B cell (primary cell): ENCODE measurements around the gene IKBKE. TPM values are rescaled to one million over a fixed set of nuclear protein-coding genes. Genes with fewer than 3 reads are reported as not detected.

Experiments used
- ATAC-seq: fragments of 200-7000 bp; cut with Tn5 transposase; one replicate; pipeline ENCODE4 v1.10.0; 2021; ENCODE audit warnings: low read depth, mild to moderate bottlenecking, moderate number of reproducible peaks, moderate library complexity
- CTCF ChIA-PET: fragments of 350-600 bp; sonication (Branson Sonifier 250); formaldehyde crosslinking; loops from one replicate; lab custom pipeline; 2021; ENCODE audit warnings: antibody characterized with exemption, inconsistent platforms; lab: Charles Lee
- POLR2A ChIA-PET: fragments of 350-600 bp; sonication (Branson Sonifier 250); formaldehyde crosslinking; loops from one replicate; lab custom pipeline; 2021; ENCODE audit warnings: antibody characterized with exemption; lab: Charles Lee
- DNase-seq: peaks from one replicate; pipeline ENCODE4 v3.0.0; 2013
- H2AFZ ChIP-seq: 2 replicates; pipeline ENCODE4 v1.6.1; 2012; ENCODE audit warnings: mild to moderate bottlenecking, low read depth, low read length; ENCODE audit not compliant: insufficient read depth, poor library complexity, severe bottlenecking
- H3K27ac ChIP-seq, 2 donors: 1 replicate in 1 of 2; 2 replicates in 1 of 2; pipeline ENCODE4 v1.5.1; 2012 to 2013; ENCODE audit warnings: low read length in 2 of 2, mild to moderate bottlenecking in 2 of 2, moderate library complexity in 1 of 2
- H3K27me3 ChIP-seq, 4 experiments: fragments of 200-600 bp in 1 of 4; sonication (generic) in 1 of 4; replicated peaks in 1 of 4; 1 replicate in 2 of 4; 2 replicates in 2 of 4; pipeline versions ENCODE4 v1.6.1 to v1.7.0; 2013 to 2016; ENCODE audit warnings: low read length in 3 of 4, mild to moderate bottlenecking in 2 of 4, mixed read lengths in 1 of 4, moderate library complexity in 1 of 4; ENCODE audit not compliant: insufficient read depth in 4 of 4, control insufficient read depth in 3 of 4; ENCODE audit errors: control extremely low read depth in 1 of 4
- H3K36me3 ChIP-seq, 2 experiments: replicated peaks in 1 of 2; 1 replicate in 1 of 2; 2 replicates in 1 of 2; pipeline versions ENCODE4 v1.6.1 to v1.7.1; 2013; ENCODE audit warnings: low read length in 1 of 2; ENCODE audit not compliant: insufficient read depth in 2 of 2, control insufficient read depth in 1 of 2; ENCODE audit errors: control extremely low read depth in 1 of 2, extremely low read depth in 1 of 2
- H3K4me1 ChIP-seq, 2 donors: fragments of 200-600 bp in 1 of 2; sonication (generic) in 1 of 2; 1 replicate in 1 of 2; 2 replicates in 1 of 2; pipeline versions ENCODE4 v1.5.1 to v1.6.1; 2013 to 2017; ENCODE audit warnings: low read length in 2 of 2; ENCODE audit not compliant: control insufficient read depth in 2 of 2, insufficient read depth in 2 of 2
- H3K4me2 ChIP-seq: replicated peaks from 2 replicates; pipeline ENCODE3; 2012; ENCODE audit warnings: mild to moderate bottlenecking, low read depth, low read length; ENCODE audit not compliant: poor library complexity, severe bottlenecking
- H3K4me3 ChIP-seq, 5 experiments: fragments of 200-600 bp in 1 of 5; sonication (generic) in 1 of 5; 1 replicate in 3 of 5; 2 replicates in 2 of 5; pipeline versions ENCODE4 v1.5.1 to v1.7.0; 2011 to 2016; ENCODE audit warnings: low read length in 4 of 5, mild to moderate bottlenecking in 4 of 5, low read depth in 2 of 5, control low read depth in 1 of 5, moderate library complexity in 1 of 5; ENCODE audit not compliant: insufficient read depth in 1 of 5; ENCODE audit errors: control extremely low read depth in 1 of 5, extremely low read depth in 1 of 5
- H3K79me2 ChIP-seq: fragments of 200-600 bp; sonication (generic); one replicate; pipeline ENCODE4 v1.6.0; 2016; ENCODE audit warnings: low read length; ENCODE audit not compliant: control insufficient read depth, insufficient read depth
- H3K9ac ChIP-seq: fragments of 200-600 bp; sonication (generic); 2 replicates; pipeline ENCODE4 v1.6.1; 2017; ENCODE audit warnings: mild to moderate bottlenecking, low read length, moderate library complexity
- H3K9me3 ChIP-seq, 3 donors: one replicate each; pipeline versions ENCODE4 v1.6.1 to v1.7.1; 2013; ENCODE audit warnings: low read length in 2 of 3; ENCODE audit not compliant: control insufficient read depth in 2 of 3, insufficient read depth in 1 of 3; ENCODE audit errors: control extremely low read depth in 1 of 3
- H4K20me1 ChIP-seq: 2 replicates; pipeline ENCODE4 v1.6.0; 2012; ENCODE audit warnings: mild to moderate bottlenecking, low read length; ENCODE audit not compliant: insufficient read depth, control insufficient read depth, poor library complexity, severe bottlenecking
- H3K27ac Mint-ChIP-seq: one replicate; pipeline ENCODE4 v1.8.0; 2021; ENCODE audit warnings: mixed read lengths
- H3K27me3 Mint-ChIP-seq: one replicate; pipeline ENCODE4 v1.8.0; 2021; ENCODE audit warnings: mixed read lengths
- H3K4me1 Mint-ChIP-seq: one replicate; pipeline ENCODE4 v1.8.0; 2021; ENCODE audit warnings: mixed read lengths
- H3K4me3 Mint-ChIP-seq: one replicate; pipeline ENCODE4 v1.8.0; 2021; ENCODE audit warnings: mixed read lengths
- H3K9me3 Mint-ChIP-seq: one replicate; pipeline ENCODE4 v1.8.0; 2022; ENCODE audit warnings: mixed read lengths; ENCODE audit not compliant: insufficient read depth
- EZH2 ChIP-seq: IDR thresholded peaks from 2 replicates; pipeline ENCODE4 v1.6.1; 2012; ENCODE audit warnings: borderline replicate concordance, low read depth, mild to moderate bottlenecking, moderate library complexity, low read length; ENCODE audit not compliant: insufficient read depth, poor library complexity, severe bottlenecking
- WGBS: methylation state at CpG from one replicate; pipeline ENCODE4 v1.1.5; 2013; ENCODE audit warnings: missing lambda C conversion rate; ENCODE audit not compliant: insufficient coverage; 5-methylcytosine and 5-hydroxymethylcytosine counted together
- intact Hi-C: fragments of 100-400 bp; cut with micrococcal nuclease; formaldehyde crosslinking; loops from one replicate; pipeline ENCODE4 v1.10.0; 2022
- polyA plus RNA-seq: library from polyadenylated mRNA; depleted of rRNA; stranded (reverse); fragments of >200 nt; gene quantifications from 2 replicates; pipeline ENCODE4 v1.2.3, GENCODE V29; 2012
- total RNA-seq, 2 donors: library from RNA; stranded (reverse); fragments of 120-200 nt in 1 of 2; gene quantifications; 1 replicate in 1 of 2; 2 replicates in 1 of 2; pipeline versions ENCODE4 v1.2.3 to v1.2.4, GENCODE V29; 2013 to 2022
- TF ChIP-seq, protein P1 (sequence below): fragments of 200-600 bp; IDR thresholded peaks from one replicate; pipeline ENCODE4 v1.8.0; 2022; ENCODE audit warnings: antibody characterized with exemption, mild to moderate bottlenecking

The IKBKE gene
- total and polyA plus RNA-seq, 2 donors (not counting 1 experiment from before 2014, with no cell fraction given) = 40.8 to 55.4 TPM

- no peak overlapping the region for H3K4me3 Mint-ChIP-seq
- Histone ChIP-seq H3K79me2 (peaks cover 3% of the 10 kb centered on the region), H2AFZ (no peak overlapping the region), H3K36me3 (peaks cover 0 to 70% of the 10 kb centered on the region in 2 experiments), H3K27ac (no peak overlapping the region), H3K4me3 (no peak overlapping the region), H3K27me3 (no peaks in the 10 kb centered on the region), H4K20me1 (peaks cover 13% of the 10 kb centered on the region), H3K9me3 (no peaks in the 10 kb centered on the region), H3K4me2 (no peak overlapping the region), H3K4me1 (peaks cover 7 to 10% of the 10 kb centered on the region in 2 donors), H3K9ac (no peak overlapping the region)
- H3K27me3 Mint-ChIP-seq = no peaks in the 10 kb centered on the region
- H3K27ac Mint-ChIP-seq = no peak overlapping the region
- CTCF ChIA-PET = interaction anchor here (1.2 to 6.7 kb wide), 9 partner anchors 9 to 107 kb away, joined by 3 to 79 read pairs (median 6); no protein-coding TSS in a partner anchor
- DNase-seq (no peak), ATAC-seq (no peak)
- 96% methylated on average over 5 of the region's 5 CpGs for WGBS
- no peak for TF ChIP-seq EZH2
- TF ChIP-seq, protein P1, sequence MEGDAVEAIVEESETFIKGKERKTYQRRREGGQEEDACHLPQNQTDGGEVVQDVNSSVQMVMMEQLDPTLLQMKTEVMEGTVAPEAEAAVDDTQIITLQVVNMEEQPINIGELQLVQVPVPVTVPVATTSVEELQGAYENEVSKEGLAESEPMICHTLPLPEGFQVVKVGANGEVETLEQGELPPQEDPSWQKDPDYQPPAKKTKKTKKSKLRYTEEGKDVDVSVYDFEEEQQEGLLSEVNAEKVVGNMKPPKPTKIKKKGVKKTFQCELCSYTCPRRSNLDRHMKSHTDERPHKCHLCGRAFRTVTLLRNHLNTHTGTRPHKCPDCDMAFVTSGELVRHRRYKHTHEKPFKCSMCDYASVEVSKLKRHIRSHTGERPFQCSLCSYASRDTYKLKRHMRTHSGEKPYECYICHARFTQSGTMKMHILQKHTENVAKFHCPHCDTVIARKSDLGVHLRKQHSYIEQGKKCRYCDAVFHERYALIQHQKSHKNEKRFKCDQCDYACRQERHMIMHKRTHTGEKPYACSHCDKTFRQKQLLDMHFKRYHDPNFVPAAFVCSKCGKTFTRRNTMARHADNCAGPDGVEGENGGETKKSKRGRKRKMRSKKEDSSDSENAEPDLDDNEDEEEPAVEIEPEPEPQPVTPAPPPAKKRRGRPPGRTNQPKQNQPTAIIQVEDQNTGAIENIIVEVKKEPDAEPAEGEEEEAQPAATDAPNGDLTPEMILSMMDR = no peak
- POLR2A ChIA-PET = no interaction called here
- no peaks in the 10 kb centered on the region for H3K9me3 Mint-ChIP-seq
- intact Hi-C loops = loop anchor here (10.0 kb wide), 2 partner anchors 328 to 438 kb away; no protein-coding TSS in a partner anchor
- H3K4me1 Mint-ChIP-seq = peaks cover 16% of the 10 kb centered on the region
These were observed 6.8 kb downstream of the IKBKE start for GRCh38 chr1:206477110-206477509.

GRCh38 chr1:206477581-206478380, 7.5 kb downstream of the IKBKE start:
- H3K4me2 ChIP-seq = no peak overlapping the region
- TF ChIP-seq, protein P1 = no peak
- TF ChIP-seq EZH2 = no peak
- peaks cover 0 to 77% of the 10 kb centered on the region in 2 experiments for H3K36me3 ChIP-seq
- ChIA-PET CTCF (interaction anchor here (1.1 to 6.7 kb wide), 13 partner anchors 7 to 504 kb away, joined by 3 to 79 read pairs (median 11); partner anchors contain the start of gene IKBKE), POLR2A (interaction anchor here (0.6 kb wide), 1 partner anchor 150 kb away, joined by 3 read pairs; no protein-coding TSS in a partner anchor)
- no peak overlapping the region for H3K4me3 ChIP-seq
- Mint-ChIP-seq H3K9me3 (no peaks in the 10 kb centered on the region), H3K27me3 (no peaks in the 10 kb centered on the region), H3K4me3 (no peak overlapping the region), H3K27ac (no peak overlapping the region), H3K4me1 (peaks cover 10% of the 10 kb centered on the region)
- DNase-seq (no peak), ATAC-seq (no peak)
- H3K9me3 ChIP-seq = no peaks in the 10 kb centered on the region
- no peak overlapping the region for H2AFZ ChIP-seq
- H3K9ac ChIP-seq = no peak overlapping the region
- intact Hi-C loops = loop anchor here (10.0 kb wide), 2 partner anchors 327 to 437 kb away; no protein-coding TSS in a partner anchor
- no peak overlapping the region for H3K27ac ChIP-seq
- H3K79me2 ChIP-seq = peaks cover 3% of the 10 kb centered on the region
- 91% methylated on average over 17 of the region's 21 CpGs for WGBS
- H4K20me1 ChIP-seq = peaks cover 13% of the 10 kb centered on the region
- peaks cover 0 to 3% of the 10 kb centered on the region in 2 donors for H3K4me1 ChIP-seq
- H3K27me3 ChIP-seq = no peaks in the 10 kb centered on the region
